DND-41 (cell line): ENCODE results near the gene SEC24C.

Experiments used
- ATAC-seq: fragments of 200-7000 bp; cut with Tn5 transposase; 3 replicates; pipeline ENCODE4 v1.9.1; 2021; ENCODE audit warnings: low read depth; ENCODE audit not compliant: insufficient read depth
- DNase-seq: peaks from one replicate; pipeline ENCODE4 v3.0.0-alpha.2; 2020
- H2AFZ ChIP-seq: 2 replicates; pipeline ENCODE4 v1.6.0; 2012; ENCODE audit warnings: low read depth, low read length
- H3K27ac ChIP-seq: 2 replicates; pipeline ENCODE4 v1.5.1; 2012; ENCODE audit warnings: low read length, inconsistent platforms
- H3K27me3 ChIP-seq: fragments of 200-600 bp; sonication (generic); 2 replicates; pipeline ENCODE4 v1.6.0; 2012; ENCODE audit warnings: low read length, mild to moderate bottlenecking, inconsistent platforms; ENCODE audit not compliant: insufficient read depth, poor library complexity
- H3K36me3 ChIP-seq: 2 replicates; pipeline ENCODE4 v1.5.1; 2012; ENCODE audit warnings: low read length, inconsistent platforms; ENCODE audit not compliant: insufficient read depth
- H3K4me1 ChIP-seq: 2 replicates; pipeline ENCODE4 v1.5.1; 2012; ENCODE audit warnings: mild to moderate bottlenecking, low read length; ENCODE audit not compliant: insufficient read depth
- H3K4me2 ChIP-seq: 2 replicates; pipeline ENCODE4 v1.6.0; 2012; ENCODE audit warnings: mild to moderate bottlenecking, moderate library complexity, low read length, inconsistent platforms; ENCODE audit not compliant: insufficient read depth
- H3K4me3 ChIP-seq, 2 experiments: fragments of 200-600 bp in 1 of 2; shearing (Covaris generic) in 1 of 2; 2 replicates each; pipeline ENCODE4 v1.5.1; 2012 to 2016; ENCODE audit warnings: inconsistent platforms in 2 of 2, low read length in 2 of 2, mild to moderate bottlenecking in 2 of 2, low read depth in 1 of 2, moderate library complexity in 1 of 2
- H3K79me2 ChIP-seq: 2 replicates; pipeline ENCODE4 v1.6.0; 2012; ENCODE audit warnings: low read length, inconsistent platforms; ENCODE audit not compliant: insufficient read depth
- H3K9ac ChIP-seq: 2 replicates; pipeline ENCODE4 v1.6.0; 2012; ENCODE audit warnings: low read depth, mild to moderate bottlenecking, inconsistent platforms, low read length, moderate library complexity
- H3K9me3 ChIP-seq: 2 replicates; pipeline ENCODE4 v1.5.1; 2012; ENCODE audit warnings: low read length, moderate library complexity, mild to moderate bottlenecking, inconsistent platforms; ENCODE audit not compliant: insufficient read depth, severe bottlenecking
- H4K20me1 ChIP-seq: 2 replicates; pipeline ENCODE4 v1.6.0; 2012; ENCODE audit warnings: low read length; ENCODE audit not compliant: insufficient read depth
- EZH2 ChIP-seq: IDR thresholded peaks from 3 replicates; pipeline ENCODE4 v1.6.1; 2012; ENCODE audit warnings: borderline replicate concordance, low read depth, mild to moderate bottlenecking, moderate library complexity, low read length, inconsistent platforms; ENCODE audit not compliant: severe bottlenecking
- TF ChIP-seq, protein P1 (sequence below): IDR thresholded peaks from 2 replicates; pipeline ENCODE4 v1.5.1; 2012; ENCODE audit warnings: borderline replicate concordance, low read length, moderate library complexity, mild to moderate bottlenecking; ENCODE audit not compliant: poor library complexity, severe bottlenecking; ENCODE audit errors: extremely low read depth

SEC24C gene

GRCh38 chr10:73762915-73763314 is 18.7 kb downstream of the SEC24C start:
- no peak for DNase-seq
- Histone ChIP-seq H3K9ac (no peak overlapping the region), H3K27me3 (no peaks in the 10 kb centered on the region), H2AFZ (no peak overlapping the region), H3K79me2 (peaks cover 10% of the 10 kb centered on the region), H3K27ac (no peak overlapping the region), H3K4me2 (no peak overlapping the region), H3K36me3 (peaks cover 91% of the 10 kb centered on the region), H4K20me1 (peaks cover 5% of the 10 kb centered on the region; the same call in 1 of the 2 replicates), H3K4me3 (no peak overlapping the region), H3K4me1 (no peaks in the 10 kb centered on the region), H3K9me3 (no peaks in the 10 kb centered on the region)
- ATAC-seq: no peak
- TF ChIP-seq EZH2: no peak
- TF ChIP-seq, protein P1, sequence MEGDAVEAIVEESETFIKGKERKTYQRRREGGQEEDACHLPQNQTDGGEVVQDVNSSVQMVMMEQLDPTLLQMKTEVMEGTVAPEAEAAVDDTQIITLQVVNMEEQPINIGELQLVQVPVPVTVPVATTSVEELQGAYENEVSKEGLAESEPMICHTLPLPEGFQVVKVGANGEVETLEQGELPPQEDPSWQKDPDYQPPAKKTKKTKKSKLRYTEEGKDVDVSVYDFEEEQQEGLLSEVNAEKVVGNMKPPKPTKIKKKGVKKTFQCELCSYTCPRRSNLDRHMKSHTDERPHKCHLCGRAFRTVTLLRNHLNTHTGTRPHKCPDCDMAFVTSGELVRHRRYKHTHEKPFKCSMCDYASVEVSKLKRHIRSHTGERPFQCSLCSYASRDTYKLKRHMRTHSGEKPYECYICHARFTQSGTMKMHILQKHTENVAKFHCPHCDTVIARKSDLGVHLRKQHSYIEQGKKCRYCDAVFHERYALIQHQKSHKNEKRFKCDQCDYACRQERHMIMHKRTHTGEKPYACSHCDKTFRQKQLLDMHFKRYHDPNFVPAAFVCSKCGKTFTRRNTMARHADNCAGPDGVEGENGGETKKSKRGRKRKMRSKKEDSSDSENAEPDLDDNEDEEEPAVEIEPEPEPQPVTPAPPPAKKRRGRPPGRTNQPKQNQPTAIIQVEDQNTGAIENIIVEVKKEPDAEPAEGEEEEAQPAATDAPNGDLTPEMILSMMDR: no peak

- Histone ChIP-seq H4K20me1 (peaks cover 5% of the 10 kb centered on the region; the same call in 1 of the 2 replicates), H3K4me3 (no peak overlapping the region), H3K9ac (no peak overlapping the region), H3K27ac (no peak overlapping the region), H3K27me3 (no peaks in the 10 kb centered on the region), H3K9me3 (no peaks in the 10 kb centered on the region), H3K79me2 (peaks cover 10% of the 10 kb centered on the region), H3K36me3 (peaks cover 94% of the 10 kb centered on the region), H3K4me2 (no peak overlapping the region), H3K4me1 (no peaks in the 10 kb centered on the region), H2AFZ (no peak overlapping the region)
- ATAC-seq: no peak
- no peak for DNase-seq
- TF ChIP-seq, protein P1: no peak
- no peak for TF ChIP-seq EZH2
These were observed 19.2 kb downstream of the SEC24C start for GRCh38 chr10:73763343-73763742.

DNA sequence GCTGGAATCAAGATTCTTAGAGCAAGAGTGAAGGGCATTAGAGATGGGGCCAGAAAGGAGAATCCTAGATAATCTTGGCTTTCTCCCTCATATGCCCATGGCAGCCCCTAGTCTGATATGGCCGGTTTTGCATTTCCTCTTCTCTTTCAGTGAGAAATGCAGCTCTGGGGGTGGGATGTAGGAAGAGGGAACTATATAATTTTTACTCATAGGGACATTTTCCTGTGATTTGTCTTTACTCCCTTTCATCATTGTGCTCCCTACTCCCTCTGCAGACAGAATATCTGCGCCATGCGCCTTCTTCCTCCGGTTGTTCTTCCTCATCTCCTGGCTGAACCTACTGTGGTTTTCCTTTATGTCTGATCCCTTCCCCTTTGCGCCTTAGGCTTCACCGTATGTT is 20.9 kb downstream of the SEC24C start:
- Histone ChIP-seq H3K36me3 (peaks cover 95% of the 10 kb centered on the region), H3K4me2 (no peak overlapping the region), H2AFZ (no peak overlapping the region), H3K79me2 (0 out of 2 replicates have a peak, but pooled peaks cover 2% of the 10 kb centered on the region), H3K4me1 (no peaks in the 10 kb centered on the region), H3K27me3 (no peaks in the 10 kb centered on the region), H3K27ac (no peak overlapping the region), H3K4me3 (no peak overlapping the region), H3K9ac (no peak overlapping the region), H4K20me1 (peaks cover 5% of the 10 kb centered on the region; the same call in 1 of the 2 replicates), H3K9me3 (no peaks in the 10 kb centered on the region)
- ATAC-seq: no peak
- TF ChIP-seq, protein P1: no peak
- no peak for TF ChIP-seq EZH2
- no peak for DNase-seq

DNA sequence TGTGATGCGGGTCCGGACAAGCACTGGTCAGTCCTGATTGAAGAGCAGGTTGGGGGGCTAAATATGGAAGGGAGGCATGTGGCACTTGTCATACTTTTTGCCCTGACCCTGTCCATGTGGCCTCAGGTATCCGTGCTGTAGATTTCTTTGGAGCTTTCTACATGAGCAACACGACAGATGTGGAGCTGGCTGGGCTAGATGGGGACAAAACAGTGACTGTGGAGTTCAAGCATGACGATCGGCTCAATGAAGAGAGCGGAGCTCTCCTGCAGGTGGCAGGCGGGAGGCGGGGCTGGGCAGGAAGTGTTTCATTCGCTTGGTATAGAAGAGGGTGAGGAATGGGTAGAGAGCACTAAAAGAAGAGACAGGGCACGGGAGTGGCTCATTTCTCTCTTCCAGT is 24.7 kb downstream of the SEC24C start:
- Histone ChIP-seq H3K9me3 (no peaks in the 10 kb centered on the region), H4K20me1 (no peaks in the 10 kb centered on the region), H3K4me1 (peaks cover 21% of the 10 kb centered on the region), H3K36me3 (peaks cover 82% of the 10 kb centered on the region), H3K9ac (no peak overlapping the region), H2AFZ (no peak overlapping the region), H3K4me2 (no peak overlapping the region), H3K4me3 (no peak overlapping the region), H3K79me2 (peaks cover 11% of the 10 kb centered on the region), H3K27ac (no peak overlapping the region), H3K27me3 (no peaks in the 10 kb centered on the region)
- DNase-seq (no peak), ATAC-seq (no peak)
- TF ChIP-seq, protein P1: peak; percentile 7
- TF ChIP-seq EZH2: no peak
